HepG2 (cell line): ENCODE measurements around the gene BABAM2. TPM values are rescaled to one million over a fixed set of nuclear protein-coding genes. Genes with fewer than 3 reads are reported as not detected.

Source experiments
- ATAC-seq: fragments of 200-7000 bp; cut with Tn5 transposase; 3 replicates; pipeline ENCODE4 v1.9.1; 2020; ENCODE audit warnings: mild to moderate bottlenecking, moderate library complexity
- BruUV-seq: library from RNA; stranded (reverse); fragments of 400-500 nt; replicated peaks from 2 replicates; lab custom pipeline; 2021; lab: Mats Ljungman, UMichigan
- CTCF ChIA-PET: fragments of 300-600 bp; formaldehyde crosslinking; extraction: SDS; loops from one replicate; lab custom pipeline; 2021; ENCODE audit warnings: low total read pairs, inconsistent platforms, low intra/inter-chr PET ratio; lab: Yijun Ruan, JAX
- POLR2A ChIA-PET: fragments of 350-600 bp; sonication (Branson Sonifier 250); formaldehyde crosslinking; loops from one replicate; lab custom pipeline; 2020; ENCODE audit warnings: antibody characterized with exemption, inconsistent platforms; lab: Yijun Ruan, JAX
- DNase-seq: peaks from one replicate; pipeline ENCODE4 v3.0.0-alpha.2; 2015; ENCODE audit warnings: low spot score
- FAIRE-seq: peaks from 3 replicates; lab custom pipeline; 2011; peaks lifted over from hg19 to GRCh38; lab: Jason Lieb, UNC
- H2AFZ ChIP-seq: one replicate; pipeline ENCODE4 v1.6.1; 2011; ENCODE audit warnings: low read length, inconsistent platforms
- H3K27ac ChIP-seq: fragments of 300-600 bp; 3 replicates; pipeline ENCODE4 v1.8.0; 2011; ENCODE audit warnings: mixed run types, mild to moderate bottlenecking, mixed read lengths, low read length, inconsistent platforms; ENCODE audit not compliant: insufficient read depth; ENCODE audit errors: extremely low read length
- H3K27me3 ChIP-seq, 2 experiments: fragments of 200-600 bp in 1 of 2; 2 replicates in 1 of 2; 3 replicates in 1 of 2; pipeline versions ENCODE4 v1.6.0 to v1.8.0; 2011; ENCODE audit warnings: low read length in 2 of 2, mild to moderate bottlenecking in 2 of 2, moderate library complexity in 2 of 2, inconsistent platforms in 1 of 2; ENCODE audit not compliant: insufficient read depth in 2 of 2, control insufficient read depth in 1 of 2
- H3K36me3 ChIP-seq, 2 experiments: fragments of 200-600 bp in 1 of 2; replicated peaks in 1 of 2; 2 replicates in 1 of 2; 3 replicates in 1 of 2; pipeline versions ENCODE4 v1.5.1 to v1.8.0; 2011; ENCODE audit warnings: low read length in 2 of 2, inconsistent platforms in 1 of 2; ENCODE audit not compliant: insufficient read depth in 2 of 2, control insufficient read depth in 1 of 2
- H3K4me1 ChIP-seq: 2 replicates; pipeline ENCODE4 v1.5.1; 2012; ENCODE audit warnings: low read length, inconsistent platforms; ENCODE audit not compliant: insufficient read depth
- H3K4me2 ChIP-seq: 2 replicates; pipeline ENCODE4 v1.6.0; 2011; ENCODE audit warnings: low read depth, low read length, inconsistent platforms
- H3K4me3 ChIP-seq, 3 experiments: fragments of 200-600 bp in 1 of 3; sonication (generic), shearing (Covaris generic) in 1 of 3; replicated peaks in 1 of 3; 2 replicates each; pipeline ENCODE4 v1.5.1; 2011 to 2016; ENCODE audit warnings: low read length in 3 of 3, inconsistent platforms in 2 of 3, low read depth in 2 of 3, mild to moderate bottlenecking in 2 of 3, control low read depth in 1 of 3, mixed read lengths in 1 of 3; ENCODE audit not compliant: insufficient read depth in 1 of 3
- H3K79me2 ChIP-seq: one replicate; pipeline ENCODE4 v1.6.1; 2011; ENCODE audit warnings: low read length, inconsistent platforms; ENCODE audit not compliant: insufficient read depth
- H3K9ac ChIP-seq: 2 replicates; pipeline ENCODE4 v1.6.0; 2011; ENCODE audit warnings: mild to moderate bottlenecking, low read depth, low read length, inconsistent platforms; ENCODE audit not compliant: insufficient read depth
- H3K9me3 ChIP-seq: 2 replicates; pipeline ENCODE4 v1.5.1; 2012; ENCODE audit warnings: mild to moderate bottlenecking, low read length
- H4K20me1 ChIP-seq: 2 replicates; pipeline ENCODE4 v1.6.0; 2011; ENCODE audit warnings: inconsistent platforms, mild to moderate bottlenecking, low read length, moderate library complexity; ENCODE audit not compliant: insufficient read depth
- AHDC1 ChIP-seq: sonication (generic); formaldehyde crosslinking; IDR thresholded peaks from 2 replicates; pipeline ENCODE4 v1.5.1; 2020; ENCODE audit warnings: mild to moderate bottlenecking, missing genetic modification reagents, borderline replicate concordance
- ARID2 ChIP-seq: sonication (generic); formaldehyde crosslinking; IDR thresholded peaks from 2 replicates; pipeline ENCODE4 v1.8.1; 2022; ENCODE audit warnings: mild to moderate bottlenecking, missing genetic modification reagents, borderline replicate concordance
- FOXA3 ChIP-seq: IDR thresholded peaks from 2 replicates; pipeline ENCODE4 v1.6.1; 2016; ENCODE audit warnings: missing genetic modification reagents, missing compliant biosample characterization
- GATAD1 ChIP-seq: IDR thresholded peaks from 2 replicates; pipeline ENCODE4 v1.6.1; 2016; ENCODE audit warnings: missing genetic modification reagents, missing compliant biosample characterization
- MTA1 ChIP-seq: sonication (generic); formaldehyde crosslinking; IDR thresholded peaks from 2 replicates; pipeline ENCODE4 v1.4.0; 2020; ENCODE audit warnings: missing genetic modification reagents, mild to moderate bottlenecking, borderline replicate concordance
- TBL1XR1 ChIP-seq: fragments of 150-350 bp; IDR thresholded peaks from 2 replicates; pipeline ENCODE4 v1.6.1; 2014; ENCODE audit warnings: borderline replicate concordance, low read length; ENCODE audit not compliant: partially characterized antibody
- ZGPAT ChIP-seq: IDR thresholded peaks from 2 replicates; pipeline ENCODE4 v1.6.1; 2016; ENCODE audit warnings: mild to moderate bottlenecking
- ZNF101 ChIP-seq: sonication (generic); formaldehyde crosslinking; IDR thresholded peaks from 2 replicates; pipeline ENCODE4 v1.4.0; 2020; ENCODE audit warnings: mild to moderate bottlenecking, low read depth, missing genetic modification reagents, borderline replicate concordance
- ZNF263 ChIP-seq: sonication (generic); formaldehyde crosslinking; IDR thresholded peaks from 2 replicates; pipeline ENCODE4 v1.4.0; 2020; ENCODE audit warnings: missing genetic modification reagents
- ZNF678 ChIP-seq: sonication (generic); formaldehyde crosslinking; IDR thresholded peaks from 2 replicates; pipeline ENCODE4 v1.4.0; 2020; ENCODE audit warnings: mild to moderate bottlenecking, missing genetic modification reagents
- ZNF883 ChIP-seq: sonication (generic); formaldehyde crosslinking; IDR thresholded peaks from 2 replicates; pipeline ENCODE4 v1.5.1; 2020; ENCODE audit warnings: mild to moderate bottlenecking, missing genetic modification reagents; ENCODE audit errors: not compliant biosample characterization
- WGBS: methylation state at CpG from one replicate; pipeline ENCODE4 v1.1.6; 2017; ENCODE audit warnings: low lambda C conversion rate; 5-methylcytosine and 5-hydroxymethylcytosine counted together
- in situ Hi-C: cut with HindIII; loops from 2 replicates; pipeline ENCODE4 v1.10.0; 2017; ENCODE audit warnings: low pct_unique_long_range_greater_than_20kb; ENCODE audit not compliant: extremely low pct_ligation_motif_present
- intact Hi-C: fragments of 100-400 bp; cut with micrococcal nuclease; formaldehyde crosslinking; loops from one replicate; pipeline ENCODE4 v1.10.0; 2022; ENCODE audit not compliant: unreplicated experiment
- polyA plus RNA-seq, 8 experiments: library from polyadenylated mRNA; depleted of rRNA in 3 of 8; stranded (reverse) in 7 of 8; unstranded in 1 of 8; fragments of >200 nt; fragmentation: Illumina TruSeq in 4 of 8; extraction: Trizol in 4 of 8; gene quantifications; 2 replicates each; pipeline versions ENCODE4 v1.2.1 to v1.2.3, GENCODE V29; 2011 to 2016; ENCODE audit warnings: low read depth in 4 of 8, missing spikeins in 1 of 8, mixed read lengths in 1 of 8; ENCODE audit not compliant: insufficient read depth in 1 of 8
- total RNA-seq, 5 experiments: library from RNA; depleted of rRNA; stranded (reverse); fragments of >200 nt; fragmentation: Illumina TruSeq; extraction: Trizol; gene quantifications; 2 replicates each; pipeline ENCODE4 v1.2.3, GENCODE V29; 2016; ENCODE audit warnings: low read depth in 1 of 5

Gene BABAM2
- total and polyA plus RNA-seq, 2 of the 13 experiments (the other 11 are each of a cell fraction or from before 2014, with no cell fraction given): 24.9 to 28.0 TPM

GRCh38 chr2:28336264-28336980 lies 445.9 kb downstream of the BABAM2 start:
- Histone ChIP-seq H2AFZ (no peak overlapping the region), H3K4me1 (peaks cover 6% of the 10 kb centered on the region), H3K9ac (no peak overlapping the region), H3K27me3 (no peaks in the 10 kb centered on the region), H3K4me3 (no peak overlapping the region), H3K9me3 (no peaks in the 10 kb centered on the region), H3K79me2 (no peaks in the 10 kb centered on the region), H4K20me1 (no peaks in the 10 kb centered on the region), H3K4me2 (no peak overlapping the region), H3K36me3 (no peaks in the 10 kb centered on the region), H3K27ac (no peak overlapping the region)
- WGBS: 83% methylated on average over 13 of the region's 13 CpGs
- intact Hi-C loops (no loop called here), in situ Hi-C loops (no loop called here)
- POLR2A ChIA-PET: no interaction called here
- no peak for ATAC-seq
- no peak for DNase-seq
- no peak for FAIRE-seq
- no TSS peak for BruUV-seq
- CTCF ChIA-PET: no interaction called here
- no peak for TF ChIP-seq ZNF101 (CRISPR knock-in tag)
- no peak for TF ChIP-seq ARID2
- TF ChIP-seq TBL1XR1: no peak
- TF ChIP-seq ZGPAT (CRISPR knock-in tag): no peak
- TF ChIP-seq ZNF883 (CRISPR knock-in tag): no peak
- TF ChIP-seq AHDC1 (CRISPR knock-in tag): no peak
- no peak for TF ChIP-seq GATAD1 (CRISPR knock-in tag)
- TF ChIP-seq FOXA3 (CRISPR knock-in tag): no peak
- no peak for TF ChIP-seq MTA1 (CRISPR knock-in tag)
- no peak for TF ChIP-seq ZNF263
- no peak for TF ChIP-seq ZNF678 (CRISPR knock-in tag)
